ENCODE data around the gene CENPQ. TPM values are rescaled to one million over a fixed set of nuclear protein-coding genes. Genes with fewer than 3 reads are reported as not detected.

Gene CENPQ, protein sequence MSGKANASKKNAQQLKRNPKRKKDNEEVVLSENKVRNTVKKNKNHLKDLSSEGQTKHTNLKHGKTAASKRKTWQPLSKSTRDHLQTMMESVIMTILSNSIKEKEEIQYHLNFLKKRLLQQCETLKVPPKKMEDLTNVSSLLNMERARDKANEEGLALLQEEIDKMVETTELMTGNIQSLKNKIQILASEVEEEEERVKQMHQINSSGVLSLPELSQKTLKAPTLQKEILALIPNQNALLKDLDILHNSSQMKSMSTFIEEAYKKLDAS
- 1.8 and 5.5 TPM in 2 replicates for total RNA-seq

DNA sequence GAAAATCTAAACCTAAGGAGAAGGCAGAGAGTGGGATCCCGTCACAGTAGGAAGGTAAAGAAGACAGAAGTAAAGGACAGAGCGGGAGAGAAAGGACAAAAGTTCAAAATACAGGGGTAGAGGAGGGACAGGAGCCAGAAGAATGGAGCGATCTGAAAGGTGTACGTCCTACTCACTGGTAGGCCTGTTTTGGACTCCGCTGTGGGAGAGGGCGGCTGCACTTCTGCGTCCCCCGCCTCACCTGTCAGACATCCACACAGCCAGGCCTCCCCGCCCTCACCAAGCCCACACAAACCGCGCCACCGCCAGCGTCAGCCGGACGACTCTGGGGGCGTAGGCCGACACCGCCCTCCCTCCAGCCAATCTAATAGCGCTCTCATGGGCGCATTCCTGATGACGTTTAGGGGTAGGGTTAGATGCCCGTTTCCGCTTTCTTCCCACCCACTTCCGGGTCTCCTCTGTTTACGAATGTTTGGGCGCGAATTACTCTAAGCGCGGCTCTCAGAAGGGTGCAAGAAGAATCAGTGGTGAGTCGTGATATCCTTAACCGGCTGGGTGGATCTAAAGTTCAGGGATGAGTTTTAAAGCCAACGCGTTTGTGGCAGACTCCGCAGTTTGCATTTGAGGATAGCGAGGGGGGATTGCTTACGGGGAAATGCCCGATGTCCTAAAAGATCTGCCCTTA is at the start of gene CENPQ, which contains the start of gene MMUT:
TSS of gene CENPQ (plus strand) at position 444 of the 685 bp plus-strand sequence. CDS start 6,807 bp downstream, outside the sequence.
TSS of gene MMUT (minus strand) at position 327 of the 685 bp plus-strand sequence. CDS start 3,787 bp downstream, outside the sequence.

GRCh38 chr6:49499623-49500022 is 36.5 kb downstream of the CENPQ start, which contains the start of gene GLYATL3:
TSS of gene GLYATL3 (plus strand) at chr6:49499923. CDS start at chr6:49511991, 12,068 bp downstream.

Other genes with a start within 250 kb of the CENPQ start
- gene MMUT, start 117 bp upstream of the CENPQ start, total RNA-seq: 23.0 and 23.2 TPM in 2 replicates
- gene GLYATL3, start 36.6 kb downstream of the CENPQ start, total RNA-seq: not detected in 2 replicates
- gene C6orf141, start 87.3 kb downstream of the CENPQ start, total RNA-seq: 6.5 TPM in 1 of 2 replicates, not detected in the other
- not detected in 2 replicates for gene RHAG, start 173.5 kb downstream of the CENPQ start, total RNA-seq

All from smooth muscle cell of the pulmonary artery (primary cell).